GM12801 (cell line): ENCODE data around the gene WWC2.

Experiments
- TF ChIP-seq, protein P1 (sequence below): IDR thresholded peaks from one replicate; pipeline ENCODE4 v1.5.1; 2011; ENCODE audit warnings: control low read depth; ENCODE audit not compliant: insufficient read length; ENCODE audit errors: extremely low read depth

The WWC2 gene

DNA sequence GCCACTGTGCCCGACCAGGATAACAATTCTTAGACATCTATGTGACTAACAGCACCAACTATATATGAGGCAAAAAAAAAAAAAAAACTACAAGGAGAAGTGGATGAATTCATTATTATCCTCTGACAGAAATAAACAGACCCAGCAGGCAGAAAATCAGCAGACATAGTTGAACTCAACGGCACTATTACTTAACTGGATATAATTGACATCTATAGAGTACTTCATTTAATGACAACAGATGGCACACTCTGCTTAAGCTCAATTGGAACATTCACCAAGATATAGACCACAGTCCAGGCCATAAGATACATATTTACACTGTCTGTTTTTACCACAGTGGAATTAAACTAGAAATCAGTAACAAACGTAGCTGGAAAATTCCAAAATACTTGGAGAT is 207.8 kb downstream of the WWC2 start:
- TF ChIP-seq, protein P1, sequence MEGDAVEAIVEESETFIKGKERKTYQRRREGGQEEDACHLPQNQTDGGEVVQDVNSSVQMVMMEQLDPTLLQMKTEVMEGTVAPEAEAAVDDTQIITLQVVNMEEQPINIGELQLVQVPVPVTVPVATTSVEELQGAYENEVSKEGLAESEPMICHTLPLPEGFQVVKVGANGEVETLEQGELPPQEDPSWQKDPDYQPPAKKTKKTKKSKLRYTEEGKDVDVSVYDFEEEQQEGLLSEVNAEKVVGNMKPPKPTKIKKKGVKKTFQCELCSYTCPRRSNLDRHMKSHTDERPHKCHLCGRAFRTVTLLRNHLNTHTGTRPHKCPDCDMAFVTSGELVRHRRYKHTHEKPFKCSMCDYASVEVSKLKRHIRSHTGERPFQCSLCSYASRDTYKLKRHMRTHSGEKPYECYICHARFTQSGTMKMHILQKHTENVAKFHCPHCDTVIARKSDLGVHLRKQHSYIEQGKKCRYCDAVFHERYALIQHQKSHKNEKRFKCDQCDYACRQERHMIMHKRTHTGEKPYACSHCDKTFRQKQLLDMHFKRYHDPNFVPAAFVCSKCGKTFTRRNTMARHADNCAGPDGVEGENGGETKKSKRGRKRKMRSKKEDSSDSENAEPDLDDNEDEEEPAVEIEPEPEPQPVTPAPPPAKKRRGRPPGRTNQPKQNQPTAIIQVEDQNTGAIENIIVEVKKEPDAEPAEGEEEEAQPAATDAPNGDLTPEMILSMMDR = no peak

DNA sequence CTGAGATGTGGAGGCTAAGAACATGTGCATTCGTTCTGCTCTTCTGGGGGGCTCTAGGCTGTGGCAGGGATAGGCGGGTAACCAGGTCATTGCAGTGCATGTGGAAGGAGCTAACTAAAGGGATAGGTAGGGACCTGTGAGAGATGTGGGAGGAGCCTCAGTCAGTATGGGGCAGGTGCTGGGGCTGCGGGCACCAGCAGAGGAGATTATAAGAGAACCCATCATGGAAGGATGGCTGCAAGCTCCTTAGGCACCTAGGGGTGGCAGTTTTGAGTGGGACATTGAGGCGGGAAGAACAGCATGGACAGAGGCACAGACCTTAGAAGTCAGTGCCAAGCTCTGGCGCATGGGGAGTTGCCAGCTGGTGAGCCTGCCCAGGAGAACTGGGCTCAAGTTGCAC is 213.8 kb downstream of the WWC2 start:
- TF ChIP-seq, protein P1 = no peak

- TF ChIP-seq, protein P1 = no peak
Measured at GRCh38 chr4:183314336-183314735, 215.3 kb downstream of the WWC2 start.

DNA sequence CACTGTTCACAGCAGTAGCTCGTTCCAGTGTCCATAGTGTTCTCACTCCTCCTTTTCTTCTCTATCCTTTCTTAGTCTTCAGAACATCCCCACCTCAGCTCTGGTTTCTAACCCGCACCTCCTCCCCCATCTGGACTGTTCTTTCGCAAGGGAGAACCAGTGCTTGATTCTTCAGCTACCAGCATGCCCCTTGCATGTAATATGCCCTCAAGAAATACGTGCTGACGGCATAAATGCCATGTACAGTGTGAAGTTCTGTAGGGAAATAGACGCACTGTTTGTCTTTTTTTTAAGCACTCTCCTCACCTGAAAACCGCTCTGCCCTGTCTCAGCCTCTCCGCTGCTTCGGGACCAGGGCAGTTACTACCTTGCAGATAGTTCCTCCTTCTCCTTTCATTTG is 215.7 kb downstream of the WWC2 start:
- TF ChIP-seq, protein P1 = no peak

DNA sequence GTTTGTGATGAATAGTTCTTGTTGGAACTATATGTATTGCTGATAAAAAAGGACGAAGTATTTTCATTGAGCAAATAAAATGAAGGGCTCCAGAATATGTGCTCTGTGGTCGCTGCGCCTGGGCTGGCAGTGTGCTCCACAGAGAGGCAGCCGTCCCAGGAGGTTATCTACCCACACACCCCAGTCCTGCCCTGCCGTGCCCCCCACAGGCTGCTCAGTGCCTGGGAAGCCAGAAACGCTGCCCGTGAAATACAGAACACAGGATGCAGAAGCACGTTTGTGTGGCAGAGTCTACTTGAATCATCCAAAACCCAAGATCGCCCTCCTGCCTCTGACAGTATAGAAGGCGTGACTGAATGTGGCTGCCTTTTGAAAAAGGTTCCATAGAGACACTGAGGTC is 219.6 kb downstream of the WWC2 start:
- TF ChIP-seq, protein P1 = no peak

- TF ChIP-seq, protein P1 = no peak
Measured at GRCh38 chr4:183320211-183321059, 221.4 kb downstream of the WWC2 start, which contains the start of gene CLDN22. Gene CLDN22, minus strand, starts transcription at chr4:183320276. Its CDS starts 58 bp downstream, at chr4:183320218.

DNA sequence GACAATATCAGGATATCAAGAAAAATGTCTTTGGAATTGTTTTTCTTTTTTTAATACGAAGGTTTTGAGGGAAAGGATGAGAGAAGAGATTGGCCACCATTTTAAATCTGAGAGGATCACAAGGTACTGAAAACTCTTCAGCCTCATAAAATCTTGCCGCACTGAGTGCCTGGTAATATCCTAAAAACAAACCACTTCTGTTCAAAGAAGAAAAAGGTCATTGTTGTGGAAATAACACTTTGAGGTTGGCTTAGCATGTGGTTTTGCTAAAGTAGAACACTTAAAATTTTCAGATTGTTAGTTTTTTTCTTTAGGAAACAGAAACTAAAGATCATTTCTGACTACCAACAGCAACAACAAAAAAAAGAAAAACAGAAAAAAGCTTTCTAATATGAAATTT is 222.0 kb downstream of the WWC2 start:
- TF ChIP-seq, protein P1 = no peak
